AG04450 (cell line): Measurements from ENCODE around the gene DHX32. TPM values are rescaled to one million over a fixed set of nuclear protein-coding genes. Genes with fewer than 3 reads are reported as not detected.
A peak's percentile ranks its signal among the peaks of the same experiment; 100 is the strongest.

Experiments used
- CTCF ChIA-PET: fragments of 300-600, 350-600 bp; formaldehyde crosslinking; extraction: SDS; loops from one replicate; lab custom pipeline; 2022; ENCODE audit warnings: antibody characterized with exemption, inconsistent platforms; lab: Charles Lee
- POLR2A ChIA-PET: fragments of 350-600 bp; formaldehyde crosslinking; extraction: SDS; loops from one replicate; lab custom pipeline; 2021; ENCODE audit warnings: antibody characterized with exemption, inconsistent platforms; lab: Yijun Ruan, JAX
- DNase-seq: peaks from one replicate; pipeline ENCODE4 v3.0.0-alpha.2; 2011; ENCODE audit warnings: low read depth, low spot score
- H3K27ac ChIP-seq: one replicate; pipeline ENCODE4 v1.5.1; 2012; ENCODE audit warnings: low read depth, low read length, control low read depth
- H3K27me3 ChIP-seq: one replicate; pipeline ENCODE4 v1.6.0; 2012; ENCODE audit warnings: low read length; ENCODE audit not compliant: control insufficient read depth, insufficient read depth
- H3K4me3 ChIP-seq: 2 replicates; pipeline ENCODE4 v1.5.1; 2011; ENCODE audit warnings: mild to moderate bottlenecking, low read depth, low read length, control low read depth
- H3K9me3 ChIP-seq: 2 replicates; pipeline ENCODE4 v1.5.1; 2012; ENCODE audit warnings: low read length; ENCODE audit not compliant: control insufficient read depth, insufficient read depth
- polyA plus RNA-seq: library from polyadenylated mRNA; depleted of rRNA; stranded (reverse); fragments of >200 nt; gene quantifications from 2 replicates; pipeline ENCODE4 v1.2.3, GENCODE V29; 2011
- TF ChIP-seq, protein P1 (sequence below): IDR thresholded peaks from 2 replicates; pipeline ENCODE4 v1.5.1; 2011; ENCODE audit warnings: low read depth, low read length, control low read depth, inconsistent platforms

The DHX32 gene
- polyA plus RNA-seq, 1 experiment, result 30.8 TPM

- ChIA-PET CTCF (interaction anchor here (1.0 to 1.7 kb wide), 3 partner anchors 14 to 52 kb away, joined by 3 to 7 read pairs (median 4); no protein-coding TSS in a partner anchor), POLR2A (no interaction called here)
- H3K27ac ChIP-seq, result no peak overlapping the region
- no peaks in the 10 kb centered on the region for H3K9me3 ChIP-seq
- DNase-seq, result no peak
- TF ChIP-seq, protein P1, sequence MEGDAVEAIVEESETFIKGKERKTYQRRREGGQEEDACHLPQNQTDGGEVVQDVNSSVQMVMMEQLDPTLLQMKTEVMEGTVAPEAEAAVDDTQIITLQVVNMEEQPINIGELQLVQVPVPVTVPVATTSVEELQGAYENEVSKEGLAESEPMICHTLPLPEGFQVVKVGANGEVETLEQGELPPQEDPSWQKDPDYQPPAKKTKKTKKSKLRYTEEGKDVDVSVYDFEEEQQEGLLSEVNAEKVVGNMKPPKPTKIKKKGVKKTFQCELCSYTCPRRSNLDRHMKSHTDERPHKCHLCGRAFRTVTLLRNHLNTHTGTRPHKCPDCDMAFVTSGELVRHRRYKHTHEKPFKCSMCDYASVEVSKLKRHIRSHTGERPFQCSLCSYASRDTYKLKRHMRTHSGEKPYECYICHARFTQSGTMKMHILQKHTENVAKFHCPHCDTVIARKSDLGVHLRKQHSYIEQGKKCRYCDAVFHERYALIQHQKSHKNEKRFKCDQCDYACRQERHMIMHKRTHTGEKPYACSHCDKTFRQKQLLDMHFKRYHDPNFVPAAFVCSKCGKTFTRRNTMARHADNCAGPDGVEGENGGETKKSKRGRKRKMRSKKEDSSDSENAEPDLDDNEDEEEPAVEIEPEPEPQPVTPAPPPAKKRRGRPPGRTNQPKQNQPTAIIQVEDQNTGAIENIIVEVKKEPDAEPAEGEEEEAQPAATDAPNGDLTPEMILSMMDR, result no peak
- no peaks in the 10 kb centered on the region for H3K27me3 ChIP-seq
- H3K4me3 ChIP-seq, result no peak overlapping the region
Measured at GRCh38 chr10:125882596-125882995, 1.5 kb upstream of the DHX32 start.

GRCh38 chr10:125880719-125881118, 373 bp downstream of the DHX32 start:
- Histone ChIP-seq H3K27ac (no peak overlapping the region), H3K4me3 (no peak overlapping the region), H3K27me3 (no peaks in the 10 kb centered on the region), H3K9me3 (no peaks in the 10 kb centered on the region; the same call in 1 of the 2 replicates)
- ChIA-PET CTCF (no interaction called here), POLR2A (no interaction called here)
- DNase-seq, result no peak
- TF ChIP-seq, protein P1, result no peak

DNA sequence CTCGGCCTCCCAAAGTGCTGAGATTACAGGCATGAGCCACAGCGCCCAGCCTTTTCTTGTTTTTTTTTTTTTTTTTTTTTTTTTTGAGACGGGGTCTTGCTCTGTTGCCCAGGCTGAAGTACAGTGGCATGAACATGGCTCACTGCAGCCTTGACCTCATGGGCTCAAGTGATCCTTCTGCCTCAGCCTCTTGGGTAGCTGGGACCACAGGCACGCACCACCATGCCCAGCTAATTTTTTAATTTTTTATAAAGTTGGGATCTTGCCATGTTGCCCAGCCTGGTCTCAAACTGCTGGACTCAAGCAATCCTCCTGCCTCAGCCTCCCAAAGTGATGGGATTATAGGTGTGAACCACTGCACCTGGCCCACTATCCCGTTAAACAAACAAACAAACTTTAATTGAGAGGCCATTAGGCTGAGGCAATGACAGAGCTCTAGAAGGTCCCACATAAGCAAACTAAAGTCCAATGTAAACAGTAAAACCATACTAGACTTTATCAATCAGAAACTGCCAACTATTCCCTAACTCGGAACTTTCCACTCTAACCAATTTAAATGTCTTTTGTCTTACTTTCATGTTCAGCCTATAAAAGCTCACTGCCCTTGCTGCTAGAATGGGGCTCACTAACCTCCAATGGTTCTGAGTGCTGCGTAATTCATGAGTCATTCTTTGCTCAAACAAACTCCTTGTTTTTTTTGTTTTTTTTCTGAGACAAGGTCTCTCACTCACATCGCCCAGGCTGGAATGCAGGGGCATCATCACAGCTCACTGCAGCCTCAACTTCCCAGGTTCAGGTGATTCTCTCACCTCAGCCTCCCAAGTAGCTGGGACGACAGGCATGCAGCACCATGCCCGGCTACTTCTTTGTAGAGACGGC, 1.9 kb downstream of the DHX32 start:
- TF ChIP-seq, protein P1, result no peak
- Histone ChIP-seq H3K27ac (peak overlapping the region; percentile 74), H3K4me3 (no peak overlapping the region), H3K9me3 (no peaks in the 10 kb centered on the region; the same call in 1 of the 2 replicates), H3K27me3 (no peaks in the 10 kb centered on the region)
- peak; percentile 80 for DNase-seq
- CTCF ChIA-PET, result interaction anchor here (0.7 to 1.4 kb wide), 2 partner anchors 10 to 625 kb away, joined by 3 read pairs; no protein-coding TSS in a partner anchor
- POLR2A ChIA-PET, result interaction anchor here (0.9 kb wide), 1 partner anchor 9 kb away, joined by 6 read pairs; no protein-coding TSS in a partner anchor

DNA sequence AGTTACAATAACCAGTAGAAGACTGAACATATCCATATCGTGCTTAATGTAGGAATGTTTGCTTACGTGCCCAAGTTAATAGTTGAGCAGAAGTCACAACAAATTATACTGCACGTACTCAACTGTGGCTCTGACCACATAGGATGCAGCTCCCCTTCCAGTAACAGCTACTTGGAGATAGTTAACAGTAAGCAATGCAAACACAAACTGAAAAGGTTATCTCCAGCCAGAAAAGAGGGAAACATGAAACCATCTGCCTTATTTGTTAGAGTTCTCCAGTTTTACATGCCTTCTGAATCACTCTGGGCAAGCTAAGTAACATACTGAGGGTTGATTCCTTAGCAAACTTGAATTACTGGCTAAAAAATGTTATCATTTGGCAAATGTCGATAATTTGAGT, 9.8 kb downstream of the DHX32 start:
- CTCF ChIA-PET, result interaction anchor here (4.5 kb wide), 1 partner anchor 632 kb away, joined by 28 read pairs; no protein-coding TSS in a partner anchor

More for the DNA sequence above, 9.8 kb downstream of the DHX32 start:
- Histone ChIP-seq H3K4me3 (no peak overlapping the region), H3K9me3 (no peaks in the 10 kb centered on the region; the same call in 1 of the 2 replicates), H3K27me3 (no peaks in the 10 kb centered on the region), H3K27ac (no peak overlapping the region)
- TF ChIP-seq, protein P1, result no peak
- DNase-seq, result peak; percentile 33
- POLR2A ChIA-PET, result interaction anchor here (0.5 to 1.3 kb wide), 2 partner anchors 8 to 651 kb away, joined by 3 to 6 read pairs; no protein-coding TSS in a partner anchor
